ENCODE results near the gene OR8J3. TPM values are rescaled to one million over a fixed set of nuclear protein-coding genes. Genes with fewer than 3 reads are reported as not detected.

Gene OR8J3
- total and polyA plus RNA-seq, 9 donors: not detected

DNA sequence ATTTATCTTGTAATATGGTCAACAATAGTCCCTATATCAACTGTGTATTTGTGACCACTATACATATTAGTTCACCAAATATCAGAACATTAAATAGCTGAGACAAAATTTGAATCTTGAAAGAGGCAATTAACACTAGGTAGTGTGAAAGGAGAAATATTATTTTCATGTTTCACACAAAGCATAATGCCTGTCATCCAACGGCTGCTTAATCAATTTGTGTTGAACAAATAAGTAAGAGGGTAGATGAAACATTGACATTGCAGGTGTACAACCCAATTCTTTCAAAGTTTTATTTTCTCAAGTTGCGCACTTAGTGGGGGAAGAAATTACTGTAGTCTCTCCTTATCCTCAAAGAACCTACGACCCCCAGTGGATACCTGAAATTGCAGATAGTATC is 50.3 kb downstream of the OR8J3 start:
- WGBS, 3 donors: 63 to 88% (median 68%) methylated on average over 3 of the region's 3 CpGs
- no peak for DNase-seq
- no peak for TF ChIP-seq EP300 (IDR thresholded peaks at IDR 0.05)
- TF ChIP-seq, protein P1, sequence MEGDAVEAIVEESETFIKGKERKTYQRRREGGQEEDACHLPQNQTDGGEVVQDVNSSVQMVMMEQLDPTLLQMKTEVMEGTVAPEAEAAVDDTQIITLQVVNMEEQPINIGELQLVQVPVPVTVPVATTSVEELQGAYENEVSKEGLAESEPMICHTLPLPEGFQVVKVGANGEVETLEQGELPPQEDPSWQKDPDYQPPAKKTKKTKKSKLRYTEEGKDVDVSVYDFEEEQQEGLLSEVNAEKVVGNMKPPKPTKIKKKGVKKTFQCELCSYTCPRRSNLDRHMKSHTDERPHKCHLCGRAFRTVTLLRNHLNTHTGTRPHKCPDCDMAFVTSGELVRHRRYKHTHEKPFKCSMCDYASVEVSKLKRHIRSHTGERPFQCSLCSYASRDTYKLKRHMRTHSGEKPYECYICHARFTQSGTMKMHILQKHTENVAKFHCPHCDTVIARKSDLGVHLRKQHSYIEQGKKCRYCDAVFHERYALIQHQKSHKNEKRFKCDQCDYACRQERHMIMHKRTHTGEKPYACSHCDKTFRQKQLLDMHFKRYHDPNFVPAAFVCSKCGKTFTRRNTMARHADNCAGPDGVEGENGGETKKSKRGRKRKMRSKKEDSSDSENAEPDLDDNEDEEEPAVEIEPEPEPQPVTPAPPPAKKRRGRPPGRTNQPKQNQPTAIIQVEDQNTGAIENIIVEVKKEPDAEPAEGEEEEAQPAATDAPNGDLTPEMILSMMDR (IDR thresholded peaks at IDR 0.05): no peak
- TF ChIP-seq POLR2A (IDR thresholded peaks at IDR 0.05): no peak
- Histone ChIP-seq H3K9me3 (no peaks in the 10 kb centered on the region), H3K36me3 (no peaks in the 10 kb centered on the region), H3K27ac (no peak overlapping the region), H3K4me3 (no peak overlapping the region), H3K4me1 (ENCODE audit: insufficient read depth) (no peaks in the 10 kb centered on the region), H3K27me3 (no peaks in the 10 kb centered on the region)
- intact Hi-C loops (cut with DNase I): no loop called here

Small RNA genes lying within 50 kb of the gene (small RNA-seq; reads per million reads assigned to genes)
- gene OR8I4P: not detected

Other genes with a start within 250 kb of the OR8J3 start
- not detected for gene OR5W2, start 225.6 kb downstream of the OR8J3 start, total RNA-seq
- gene OR5W2, start 225.6 kb downstream of the OR8J3 start, polyA plus RNA-seq: not detected
- not detected for gene OR5I1, start 203.8 kb downstream of the OR8J3 start, total RNA-seq
- not detected for gene OR5I1, start 203.8 kb downstream of the OR8J3 start, polyA plus RNA-seq
- gene OR10AG1, start 170.3 kb downstream of the OR8J3 start, total RNA-seq: not detected
- not detected for gene OR10AG1, start 170.3 kb downstream of the OR8J3 start, polyA plus RNA-seq
- gene OR5F1, start 145.6 kb downstream of the OR8J3 start, total RNA-seq: not detected
- not detected for gene OR5F1, start 145.6 kb downstream of the OR8J3 start, polyA plus RNA-seq
- not detected for gene OR5AS1, start 112.5 kb downstream of the OR8J3 start, total RNA-seq
- gene OR5AS1, start 112.5 kb downstream of the OR8J3 start, polyA plus RNA-seq: not detected
- gene OR8I2, start 46.9 kb downstream of the OR8J3 start, total RNA-seq: not detected
- not detected for gene OR8I2, start 46.9 kb downstream of the OR8J3 start, polyA plus RNA-seq
- not detected for gene OR8H2, start 36.5 kb downstream of the OR8J3 start, total RNA-seq
- gene OR8H2, start 36.5 kb downstream of the OR8J3 start, polyA plus RNA-seq: not detected
- gene OR8H3, start 17.8 kb downstream of the OR8J3 start, total RNA-seq: not detected
- not detected for gene OR8H3, start 17.8 kb downstream of the OR8J3 start, polyA plus RNA-seq
- not detected for gene OR8K5, start 20.1 kb upstream of the OR8J3 start, total RNA-seq
- not detected for gene OR8K5, start 20.1 kb upstream of the OR8J3 start, polyA plus RNA-seq
- not detected for gene OR5J2, start 36.4 kb upstream of the OR8J3 start, total RNA-seq
- not detected for gene OR5J2, start 36.4 kb upstream of the OR8J3 start, polyA plus RNA-seq
- gene OR5T2, start 94.1 kb upstream of the OR8J3 start, total RNA-seq: not detected
- gene OR5T2, start 94.1 kb upstream of the OR8J3 start, polyA plus RNA-seq: not detected
- not detected for gene OR5T3, start 112.1 kb upstream of the OR8J3 start, total RNA-seq
- gene OR5T3, start 112.1 kb upstream of the OR8J3 start, polyA plus RNA-seq: not detected
- gene OR5T1, start 134.0 kb upstream of the OR8J3 start, total RNA-seq: not detected
- gene OR5T1, start 134.0 kb upstream of the OR8J3 start, polyA plus RNA-seq: not detected
- gene OR8H1, start 152.1 kb upstream of the OR8J3 start, total RNA-seq: not detected
- gene OR8H1, start 152.1 kb upstream of the OR8J3 start, polyA plus RNA-seq: not detected
- not detected for gene OR8K3, start 174.9 kb upstream of the OR8J3 start, total RNA-seq
- gene OR8K3, start 174.9 kb upstream of the OR8J3 start, polyA plus RNA-seq: not detected
- not detected for gene OR8K1, start 205.8 kb upstream of the OR8J3 start, total RNA-seq
- not detected for gene OR8K1, start 205.8 kb upstream of the OR8J3 start, polyA plus RNA-seq
- gene OR8J1, start 214.1 kb upstream of the OR8J3 start, total RNA-seq: not detected
- gene OR8J1, start 214.1 kb upstream of the OR8J3 start, polyA plus RNA-seq: not detected
- gene OR8U1, start 235.4 kb upstream of the OR8J3 start, total RNA-seq: not detected
- not detected for gene OR8U1, start 235.4 kb upstream of the OR8J3 start, polyA plus RNA-seq